GM15510 (cell line): ENCODE data around the gene ANKRD33B.

Source experiments
- POLR2A ChIP-seq: IDR thresholded peaks from 3 replicates; pipeline ENCODE4 v1.6.1; 2011; ENCODE audit warnings: borderline replicate concordance; ENCODE audit not compliant: insufficient read length; ENCODE audit errors: extremely low read depth

ANKRD33B gene

GRCh38 chr5:10607023-10607665 lies 43.3 kb downstream of the ANKRD33B start:
- TF ChIP-seq POLR2A, result no peak

DNA sequence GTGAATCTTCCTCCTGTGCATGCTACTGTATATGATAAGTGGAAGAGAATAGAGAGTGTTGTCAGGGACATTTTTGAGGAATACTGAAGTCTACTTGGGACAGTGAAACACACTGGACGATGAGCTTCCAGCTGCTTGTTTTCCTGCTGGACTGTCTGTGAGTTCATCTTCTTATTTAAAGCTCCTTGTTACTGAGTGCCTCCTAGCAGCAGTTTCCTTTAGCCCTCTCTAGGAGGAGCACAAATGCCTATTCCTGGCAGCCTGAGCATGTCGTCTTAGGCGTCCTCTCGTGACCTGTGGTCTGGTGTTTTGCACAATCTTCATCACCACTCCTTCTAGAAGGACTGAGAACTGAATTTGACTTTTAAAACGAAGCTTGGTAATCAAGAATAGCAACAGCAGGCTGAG lies 43.8 kb downstream of the ANKRD33B start:
- no peak for TF ChIP-seq POLR2A

DNA sequence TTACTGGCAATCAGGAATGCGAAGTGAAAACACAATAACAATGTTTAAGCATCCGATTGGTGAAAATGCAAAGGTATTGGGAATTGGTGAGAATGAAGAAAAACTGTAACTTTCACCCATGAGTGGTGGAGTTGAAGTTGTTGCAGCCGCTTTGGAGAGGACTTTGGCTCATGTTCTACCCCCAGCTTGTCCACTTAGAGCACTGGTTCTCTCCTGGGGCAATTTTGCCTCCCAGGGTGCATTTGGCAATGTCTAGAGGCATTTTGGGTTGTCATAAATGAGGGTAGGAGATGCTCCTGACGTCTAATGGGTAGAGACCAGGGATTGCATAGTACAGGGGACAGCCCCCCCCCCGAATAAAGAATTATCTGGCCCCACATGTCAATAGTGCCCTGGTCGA lies 46.2 kb downstream of the ANKRD33B start:
- TF ChIP-seq POLR2A, result no peak

- no peak for TF ChIP-seq POLR2A
These were observed 47.4 kb downstream of the ANKRD33B start for GRCh38 chr5:10611290-10611689.

DNA sequence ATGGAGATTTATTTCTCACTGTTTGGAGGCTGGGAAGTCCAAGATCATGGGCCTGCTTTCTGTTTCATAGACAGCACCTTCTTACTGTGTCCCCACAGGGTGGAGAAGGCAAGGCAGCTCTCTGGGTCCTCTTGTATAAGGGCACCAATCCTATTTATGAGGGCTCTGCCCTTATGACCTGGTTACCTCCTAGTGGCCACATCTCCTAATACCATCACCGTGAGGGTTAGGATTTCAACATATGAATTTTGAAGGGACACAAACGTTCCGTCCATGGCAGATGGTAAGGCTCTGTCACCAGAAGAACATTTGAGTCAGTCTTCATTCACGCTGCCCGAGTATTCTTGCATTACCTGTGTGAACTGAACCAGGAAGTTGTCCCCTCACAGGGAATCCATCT lies 48.4 kb downstream of the ANKRD33B start:
- no peak for TF ChIP-seq POLR2A

GRCh38 chr5:10615693-10616092 lies 51.8 kb downstream of the ANKRD33B start:
- TF ChIP-seq POLR2A, result no peak

DNA sequence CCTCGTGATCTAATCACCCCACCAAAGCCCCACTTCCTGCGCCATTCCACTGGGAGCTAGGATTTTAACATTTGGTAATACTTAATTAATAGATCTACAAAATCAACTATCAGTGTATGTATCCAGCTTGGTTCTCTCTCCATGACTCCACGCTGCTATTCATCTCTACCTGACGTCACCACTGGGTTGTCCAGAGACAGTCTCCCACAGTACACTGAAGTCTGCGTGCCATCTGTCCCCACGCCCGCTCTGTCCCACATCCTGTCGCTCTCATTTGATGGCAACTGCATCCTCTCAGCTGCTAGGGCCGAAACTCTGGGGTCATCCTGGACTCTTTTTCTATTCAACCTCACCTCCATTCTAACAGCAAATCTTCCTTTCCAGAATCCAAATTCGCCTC lies 53.2 kb downstream of the ANKRD33B start:
- no peak for TF ChIP-seq POLR2A

DNA sequence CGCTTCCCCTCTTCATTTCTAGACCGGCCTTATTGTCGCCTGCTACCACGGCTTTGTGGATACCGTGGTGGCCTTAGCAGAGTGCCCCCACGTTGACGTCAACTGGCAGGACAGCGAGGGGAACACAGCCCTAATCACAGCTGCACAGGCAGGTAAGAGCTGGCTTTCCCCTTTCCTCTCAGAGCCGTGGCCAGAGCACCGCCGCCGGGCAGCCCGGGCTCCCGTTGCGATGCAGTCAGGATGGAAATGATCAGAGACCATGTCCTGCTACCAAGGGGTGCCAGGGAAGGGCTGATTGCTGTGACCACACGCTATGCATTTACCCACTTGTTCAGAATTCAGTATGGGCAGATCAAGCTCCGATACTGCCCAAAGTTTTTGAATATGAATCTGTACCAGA lies 54.4 kb downstream of the ANKRD33B start:
- no peak for TF ChIP-seq POLR2A

GRCh38 chr5:10619649-10620048 lies 55.8 kb downstream of the ANKRD33B start:
- TF ChIP-seq POLR2A, result no peak

GRCh38 chr5:10620346-10620745 lies 56.5 kb downstream of the ANKRD33B start:
- no peak for TF ChIP-seq POLR2A

- no peak for TF ChIP-seq POLR2A
These were observed 58.0 kb downstream of the ANKRD33B start for GRCh38 chr5:10621832-10622231.

DNA sequence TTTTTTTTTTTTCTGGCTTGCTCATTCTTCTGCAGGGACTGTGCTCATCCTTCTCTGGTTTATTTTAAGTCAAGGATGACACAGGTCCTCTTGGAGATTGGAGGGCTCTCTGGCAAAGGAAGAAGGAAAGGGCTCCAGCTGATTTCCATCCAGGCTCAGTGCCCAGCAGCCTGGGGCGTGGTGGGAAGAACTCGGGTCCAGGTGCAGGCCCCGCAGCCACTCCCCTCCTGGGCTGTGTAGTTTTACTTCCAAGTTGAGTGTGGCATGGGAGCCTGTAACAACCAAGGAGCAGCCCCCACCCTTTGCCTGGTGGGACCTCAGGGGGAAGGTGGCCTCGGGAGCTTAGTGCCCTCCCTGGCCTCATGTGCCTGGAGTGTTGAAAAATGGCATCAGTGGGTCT lies 58.9 kb downstream of the ANKRD33B start:
- TF ChIP-seq POLR2A, result no peak

DNA sequence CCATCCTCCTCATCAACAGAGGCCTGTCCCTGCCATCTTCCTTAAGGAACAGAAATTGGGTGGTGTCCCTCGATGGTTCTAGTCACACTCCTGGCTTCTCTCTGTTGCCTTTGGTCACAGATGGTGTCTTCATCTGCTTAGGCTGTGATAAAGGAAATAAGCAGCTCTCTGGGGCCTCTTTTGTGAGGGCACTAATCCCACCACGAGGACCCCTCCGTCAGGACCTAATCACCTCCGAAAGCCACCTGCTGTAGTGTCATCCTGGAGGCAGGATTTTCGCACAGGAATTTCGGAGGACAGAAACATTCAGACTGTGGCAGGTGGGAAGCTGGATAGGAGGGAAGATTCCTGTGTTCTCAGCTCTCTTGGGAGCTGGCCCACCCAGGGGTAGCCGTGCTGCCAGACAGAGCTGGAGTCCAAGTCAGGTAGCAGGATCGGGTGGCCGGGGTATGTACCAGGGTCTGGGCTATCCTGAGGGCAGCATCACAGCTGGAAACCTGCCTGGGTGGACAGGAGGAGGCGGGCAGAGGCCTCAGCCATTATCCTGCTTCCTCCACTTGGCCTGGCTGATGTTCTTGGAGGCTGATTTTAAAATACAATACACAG lies 59.5 kb downstream of the ANKRD33B start:
- TF ChIP-seq POLR2A, result no peak

- no peak for TF ChIP-seq POLR2A
These were observed 60.3 kb downstream of the ANKRD33B start for GRCh38 chr5:10624206-10624605.

GRCh38 chr5:10624679-10625078 lies 60.8 kb downstream of the ANKRD33B start:
- TF ChIP-seq POLR2A, result no peak

- TF ChIP-seq POLR2A, result no peak
These were observed 62.0 kb downstream of the ANKRD33B start for GRCh38 chr5:10625700-10626472.
